AG04449 (cell line): ENCODE results near the gene ANKRD13B.
"Not testable (repeated sequence)": the region's sequence is repeated elsewhere in the genome, so short reads cannot be mapped to it uniquely, and the experiment has no call there.

ENCODE experiments used
- CTCF ChIA-PET: fragments of 350-600 bp; formaldehyde crosslinking; extraction: SDS; loops from one replicate; lab custom pipeline; 2021; ENCODE audit warnings: antibody characterized with exemption; lab: Yijun Ruan, JAX
- POLR2A ChIA-PET: fragments of 400-600, 350-600 bp; formaldehyde crosslinking; extraction: SDS; loops from one replicate; lab custom pipeline; 2020; ENCODE audit warnings: antibody characterized with exemption, inconsistent platforms; lab: Yijun Ruan, JAX
- DNase-seq: peaks from one replicate; pipeline ENCODE4 v3.0.0-alpha.2; 2010; ENCODE audit warnings: low read depth, low spot score
- H3K4me3 ChIP-seq: 2 replicates; pipeline ENCODE4 v1.5.1; 2011; ENCODE audit warnings: low read depth, mild to moderate bottlenecking, control low read depth, low read length
- CTCF ChIP-seq: IDR thresholded peaks from one replicate; pipeline ENCODE4 v1.5.1; 2011; ENCODE audit warnings: mild to moderate bottlenecking, moderate library complexity, low read length, control low read depth, inconsistent platforms; ENCODE audit not compliant: insufficient read depth; ENCODE audit errors: missing control alignments

Gene ANKRD13B

GRCh38 chr17:29557085-29557738 lies 35.7 kb upstream of the ANKRD13B start:
- ChIA-PET POLR2A (interaction anchor here (1.0 to 1.1 kb wide), 2 partner anchors 10 to 16 kb away, joined by 3 read pairs; partner anchors contain the start of gene ABHD15), CTCF (interaction anchor here (0.6 to 3.3 kb wide), 4 partner anchors 9 to 187 kb away, joined by 3 to 15 read pairs (median 8); partner anchors contain the start of gene ABHD15)
- DNase-seq, result peak; percentile 28
- TF ChIP-seq CTCF, result no peak
- no peak overlapping the region for H3K4me3 ChIP-seq

- CTCF ChIA-PET, result interaction anchor here (0.6 to 3.3 kb wide), 3 partner anchors 9 to 188 kb away, joined by 3 to 15 read pairs (median 10); partner anchors contain the start of gene ABHD15
- no peak for TF ChIP-seq CTCF
These were observed 35.2 kb upstream of the ANKRD13B start for GRCh38 chr17:29557739-29558116.

GRCh38 chr17:29558139-29558538 lies 34.8 kb upstream of the ANKRD13B start:
- POLR2A ChIA-PET, result interaction anchor here (1.1 kb wide), 1 partner anchor 9 kb away, joined by 3 read pairs; the partner anchor contains the start of gene ABHD15

More at GRCh38 chr17:29557739-29558116, 35.2 kb upstream of the ANKRD13B start:
- H3K4me3 ChIP-seq, result no peak overlapping the region
- POLR2A ChIA-PET, result interaction anchor here (1.1 kb wide), 1 partner anchor 9 kb away, joined by 3 read pairs; the partner anchor contains the start of gene ABHD15
- no peak for DNase-seq

DNA sequence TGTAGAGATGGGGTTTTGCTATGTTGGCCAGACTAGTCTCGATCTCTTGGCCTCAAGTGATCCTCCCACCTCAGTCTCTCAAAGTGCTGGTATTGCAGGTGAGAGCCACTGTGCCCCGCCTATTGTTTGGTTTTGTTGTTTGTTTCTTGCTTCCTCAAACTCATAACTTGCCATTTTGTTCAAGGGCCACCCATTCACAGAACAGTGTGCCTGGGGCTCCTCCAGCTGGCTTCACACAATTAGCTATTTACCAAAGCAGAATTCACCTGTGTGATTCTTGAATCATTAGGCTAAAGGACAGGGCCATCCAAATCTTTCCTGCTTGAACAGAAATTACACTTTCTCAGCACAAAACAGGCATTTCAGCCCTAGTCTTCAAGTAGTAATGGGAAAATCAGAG lies 33.3 kb upstream of the ANKRD13B start:
- DNase-seq, result no peak
- ChIA-PET POLR2A (no interaction called here), CTCF (interaction anchor here (0.9 to 2.0 kb wide), 6 partner anchors 8 to 189 kb away, joined by 3 to 9 read pairs (median 4); partner anchors contain the start of gene ABHD15)
- TF ChIP-seq CTCF, result no peak
- H3K4me3 ChIP-seq, result no peak overlapping the region

More at GRCh38 chr17:29558139-29558538, 34.8 kb upstream of the ANKRD13B start:
- CTCF ChIA-PET, result interaction anchor here (0.6 to 3.0 kb wide), 3 partner anchors 9 to 25 kb away, joined by 3 to 15 read pairs (median 4); partner anchors contain the start of gene ABHD15
- not testable (repeated sequence) for H3K4me3 ChIP-seq, DNase-seq

DNA sequence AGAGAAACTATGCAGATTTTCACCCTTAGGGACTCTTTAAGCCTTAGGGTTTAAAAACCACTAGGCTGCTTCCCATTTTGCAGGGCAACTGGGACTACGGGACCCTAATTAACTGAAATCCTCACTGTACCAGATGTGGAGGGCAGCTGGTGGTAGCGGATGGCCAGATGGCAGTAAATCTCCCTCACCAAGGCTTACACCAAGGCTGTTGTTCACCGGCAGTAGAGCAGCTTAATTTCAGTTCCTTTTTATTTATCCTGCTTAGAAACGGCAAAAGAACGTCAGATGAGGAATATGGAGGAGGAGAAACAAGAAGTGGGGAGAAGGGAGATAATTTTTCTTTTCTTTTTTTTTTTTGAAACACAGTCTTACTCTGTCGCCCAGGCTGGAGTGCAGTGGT lies 32.6 kb upstream of the ANKRD13B start:
- DNase-seq, result no peak
- POLR2A ChIA-PET, result no interaction called here
- no peak for TF ChIP-seq CTCF
- CTCF ChIA-PET, result interaction anchor here (0.9 to 2.4 kb wide), 4 partner anchors 11 to 190 kb away, joined by 3 to 10 read pairs (median 6); no protein-coding TSS in a partner anchor
- H3K4me3 ChIP-seq, result no peak overlapping the region

DNA sequence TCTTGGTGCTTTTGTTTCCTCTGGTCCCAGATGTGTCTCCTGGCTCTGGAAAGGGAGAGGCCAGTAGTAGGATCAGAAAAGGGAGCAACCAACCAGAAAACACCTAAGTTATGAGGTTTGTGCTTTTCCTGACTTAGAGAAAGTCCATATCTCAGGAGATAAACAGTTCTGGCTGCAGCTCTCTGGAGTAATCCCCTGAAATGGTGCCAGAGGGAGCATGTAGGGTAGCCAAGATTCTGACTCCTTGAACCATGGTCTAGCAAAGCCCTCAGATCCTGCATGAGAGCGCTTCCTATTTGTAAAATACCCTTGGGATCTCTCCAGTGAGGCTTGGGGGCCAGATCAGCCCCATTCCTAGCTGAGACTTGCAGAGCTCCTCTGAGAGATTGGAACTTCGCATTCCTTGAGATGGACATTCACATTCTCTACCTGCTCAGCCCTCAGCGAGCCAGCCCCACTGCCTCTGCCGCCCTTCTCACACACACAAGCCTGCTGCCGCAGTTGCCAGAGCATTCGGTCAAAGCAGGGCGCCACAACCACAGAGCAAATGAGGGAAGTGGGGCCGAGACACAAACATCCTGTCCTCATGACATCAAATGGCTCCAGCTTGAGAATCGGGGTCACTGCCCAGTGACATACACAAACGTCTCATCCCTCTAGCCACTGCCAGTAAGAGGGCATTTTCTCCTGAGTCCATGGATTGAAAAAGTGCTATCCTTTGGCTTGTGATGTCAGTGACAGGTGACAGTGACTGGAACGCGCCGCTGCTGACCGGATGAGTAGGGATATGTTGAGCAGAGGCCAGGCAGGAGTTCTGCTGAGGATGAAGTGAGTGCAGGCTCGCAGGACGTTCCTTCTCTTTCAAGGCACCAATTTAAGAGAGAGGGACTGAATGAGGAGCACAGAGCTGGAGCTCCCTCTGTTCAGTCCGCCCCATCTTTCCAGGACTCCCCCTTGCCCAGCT lies 31.1 kb upstream of the ANKRD13B start:
- ChIA-PET CTCF (interaction anchor here (1.1 to 2.4 kb wide), 6 partner anchors 11 to 192 kb away, joined by 3 to 10 read pairs (median 4); no protein-coding TSS in a partner anchor), POLR2A (no interaction called here)
- no peak for TF ChIP-seq CTCF
- H3K4me3 ChIP-seq, result no peak overlapping the region
- no peak for DNase-seq
